Measurements from ENCODE around the gene CTSK.

- no peak for TF ChIP-seq EZH2 (IDR thresholded peaks at IDR 0.05)
- no peak for TF ChIP-seq POLR2AphosphoS5 (IDR thresholded peaks at IDR 0.05; ENCODE audit: borderline replicate concordance, low read depth, low read length)
These were observed 20.6 kb downstream of the CTSK start for GRCh38 chr1:150787455-150787854.
